Stimulated activated CD4-positive, alpha-beta T cell treated with anti-CD3 and anti-CD28 coated beads, Interleukin-15, amount 100 ng/mL, for 48 hours (primary cell): ENCODE results near the gene PAX5.

ENCODE experiments used
- DNase-seq, 2 donors: peaks; one replicate each; pipeline ENCODE4 v3.0.0-alpha.2; 2020; ENCODE audit warnings: low read depth in 2 of 2

The PAX5 gene

DNA sequence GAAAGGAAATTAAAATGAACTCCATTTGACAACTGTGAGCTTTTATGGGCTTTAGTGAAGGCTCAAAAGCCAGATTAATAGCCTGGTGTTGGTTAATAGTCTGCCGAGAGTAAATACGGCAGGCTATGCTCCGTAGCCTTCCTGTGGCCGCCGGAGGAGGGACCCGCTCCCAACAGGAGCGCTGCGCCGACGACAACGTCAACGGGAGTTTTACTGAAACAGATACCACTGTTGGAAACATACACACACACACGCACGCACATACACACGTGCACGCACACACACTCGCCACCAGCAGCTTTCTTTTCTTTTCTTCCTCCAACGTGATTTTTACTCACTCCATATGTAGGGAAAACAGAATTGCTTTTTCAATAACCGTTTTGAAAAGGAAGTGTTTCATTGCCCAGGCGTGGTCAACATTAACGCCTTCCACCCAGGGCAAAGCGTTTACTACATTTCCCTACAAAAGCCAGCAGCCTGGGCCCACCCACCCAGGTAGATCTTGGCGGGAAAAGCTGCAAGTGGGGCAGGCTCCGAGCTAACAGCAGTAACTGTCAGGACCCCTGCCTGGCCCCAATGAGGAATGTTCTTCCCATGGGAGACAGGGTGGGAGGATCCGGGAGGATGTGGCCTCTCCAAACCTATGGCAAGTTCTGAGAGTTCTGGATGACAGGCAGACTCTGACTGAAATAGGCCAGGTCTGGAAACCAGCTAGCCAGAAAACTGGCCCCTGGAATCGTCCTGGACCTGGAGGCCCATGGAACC lies 72.3 kb downstream of the PAX5 start:
- no peak for DNase-seq

DNA sequence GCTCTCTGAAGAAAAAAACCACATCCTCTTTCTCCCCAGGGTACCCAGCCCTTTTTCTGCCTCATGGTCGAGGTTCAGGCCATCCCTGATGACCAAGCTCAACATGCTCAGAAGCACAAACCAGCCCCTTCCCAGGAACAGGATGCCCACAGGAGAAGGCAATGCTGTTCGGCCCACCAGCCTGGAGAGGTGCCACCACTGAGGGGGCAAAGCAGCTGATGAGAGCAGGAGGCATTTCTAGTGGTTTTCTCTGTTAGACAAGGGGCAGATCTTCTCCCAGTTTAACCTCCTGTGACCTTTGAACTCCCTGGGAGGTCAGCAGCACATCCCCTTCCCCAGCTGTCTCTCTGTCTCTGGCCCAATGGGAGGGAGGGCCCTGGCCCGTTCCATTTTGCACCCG lies 73.0 kb downstream of the PAX5 start:
- DNase-seq = no peak

DNA sequence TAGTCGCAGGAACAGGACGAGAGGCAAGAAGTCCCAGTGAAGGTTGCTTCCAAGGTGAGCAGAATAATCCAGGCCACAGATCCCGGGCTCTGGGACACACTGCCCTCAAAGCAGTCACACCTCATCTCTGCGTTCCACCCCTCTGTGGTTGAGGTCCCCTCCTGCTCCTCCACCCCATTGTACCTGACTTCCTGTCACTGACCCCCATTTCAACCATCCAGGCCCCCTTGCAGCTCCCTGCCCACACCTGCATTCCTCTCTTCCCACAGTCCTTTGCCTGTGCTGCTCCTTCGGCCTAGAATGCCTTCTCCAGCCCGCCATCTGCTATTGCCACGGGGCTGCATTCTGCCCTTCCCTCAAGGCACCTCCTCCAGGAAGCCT lies 73.5 kb downstream of the PAX5 start:
- DNase-seq = no peak

- no peak for DNase-seq
Observed at GRCh38 chr9:36959681-36960574, 74.1 kb downstream of the PAX5 start.

GRCh38 chr9:36956908-36957307 lies 77.2 kb downstream of the PAX5 start:
- no peak for DNase-seq

DNA sequence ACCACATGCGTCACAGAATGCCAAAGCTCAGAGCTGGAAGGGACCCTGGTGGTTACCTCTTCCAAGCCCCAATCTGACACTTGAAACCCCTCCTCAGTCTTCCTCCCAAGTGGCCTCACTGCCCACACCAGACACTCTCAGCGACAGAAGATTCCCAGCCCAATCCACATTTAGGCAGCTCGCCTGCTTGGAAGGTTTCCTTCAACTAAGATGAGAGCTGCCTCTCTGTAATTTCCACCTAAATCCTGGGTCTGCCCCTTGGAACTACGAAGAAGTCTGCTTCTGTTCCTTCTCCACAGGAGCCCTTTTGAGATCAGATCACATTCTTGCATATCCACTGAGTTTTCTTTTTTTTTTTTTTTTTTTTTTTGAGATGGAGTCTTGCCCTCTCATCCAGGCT lies 83.7 kb downstream of the PAX5 start:
- no peak for DNase-seq

GRCh38 chr9:36949466-36949865 lies 84.6 kb downstream of the PAX5 start:
- no peak for DNase-seq

GRCh38 chr9:36948051-36948450 lies 86.0 kb downstream of the PAX5 start:
- no peak for DNase-seq

GRCh38 chr9:36946653-36947052 lies 87.4 kb downstream of the PAX5 start:
- DNase-seq = no peak

DNA sequence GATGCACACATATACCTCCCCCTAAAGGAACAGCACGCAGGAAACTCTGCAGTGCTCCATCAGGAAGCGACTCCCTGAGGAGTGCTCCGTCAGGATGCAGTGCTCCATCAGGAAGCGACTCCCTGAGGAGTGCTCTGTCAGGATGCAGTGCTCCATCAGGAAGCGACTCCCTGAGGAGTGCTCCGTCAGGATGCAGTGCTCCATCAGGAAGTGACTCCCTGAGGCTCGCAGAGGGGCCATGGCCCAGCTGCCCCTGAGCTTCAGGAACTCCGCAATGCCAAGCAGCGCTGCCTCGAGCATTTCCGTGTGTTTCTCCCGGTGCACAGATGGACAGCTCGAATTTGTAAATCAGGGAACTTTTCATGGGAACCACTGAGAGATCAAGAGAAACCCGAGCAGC lies 88.1 kb downstream of the PAX5 start:
- DNase-seq = no peak

GRCh38 chr9:36942891-36943290 lies 91.2 kb downstream of the PAX5 start:
- no peak for DNase-seq

- DNase-seq = no peak
Observed at GRCh38 chr9:36941441-36941840, 92.6 kb downstream of the PAX5 start.

DNA sequence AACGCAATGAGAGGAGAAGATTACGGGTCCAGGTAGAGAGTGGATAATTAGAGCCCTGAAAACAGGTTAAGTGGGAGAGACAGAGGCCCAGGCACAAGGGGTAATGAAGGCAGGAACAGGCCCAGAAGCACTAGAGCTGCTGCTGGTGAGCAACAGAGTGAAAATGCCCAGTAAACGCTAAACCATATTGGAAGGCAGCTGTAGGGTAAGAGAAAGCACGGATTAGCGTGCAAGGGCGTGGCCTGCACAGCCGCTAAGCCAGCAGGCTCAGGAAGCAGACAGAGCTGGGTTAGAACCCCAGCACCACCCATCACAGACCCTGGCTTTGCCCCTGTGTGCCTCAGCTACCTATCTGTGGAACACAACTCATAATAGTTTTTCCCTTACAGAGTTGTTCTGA lies 93.2 kb downstream of the PAX5 start:
- DNase-seq = no peak

DNA sequence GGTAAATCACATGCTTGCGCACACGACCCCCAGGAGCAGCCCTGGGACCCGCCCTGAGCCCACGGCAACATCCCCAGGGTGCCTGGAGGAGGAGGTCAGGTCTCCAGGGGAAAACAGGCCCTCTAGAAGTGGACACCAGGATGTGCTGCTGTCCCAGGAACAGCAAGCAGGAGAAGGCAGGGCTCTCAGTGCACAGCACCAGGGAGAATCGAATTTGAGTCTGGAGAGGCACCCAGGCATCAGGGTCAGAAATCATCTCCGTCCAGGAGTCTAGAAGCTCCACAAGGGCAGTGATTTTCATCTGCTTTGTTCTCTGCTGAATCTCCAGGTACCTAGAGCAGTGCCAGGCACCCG lies 93.6 kb downstream of the PAX5 start:
- no peak for DNase-seq

- no peak for DNase-seq
Observed at GRCh38 chr9:36939655-36940499, 94.2 kb downstream of the PAX5 start.

- no peak for DNase-seq
Observed at GRCh38 chr9:36939214-36939613, 94.9 kb downstream of the PAX5 start.

- DNase-seq = no peak
Observed at GRCh38 chr9:36938617-36939016, 95.5 kb downstream of the PAX5 start.

- DNase-seq = no peak
Observed at GRCh38 chr9:36937951-36938350, 96.1 kb downstream of the PAX5 start.

GRCh38 chr9:36937346-36937745 lies 96.7 kb downstream of the PAX5 start:
- no peak for DNase-seq

- no peak for DNase-seq
Observed at GRCh38 chr9:36936498-36936831, 97.6 kb downstream of the PAX5 start.

DNA sequence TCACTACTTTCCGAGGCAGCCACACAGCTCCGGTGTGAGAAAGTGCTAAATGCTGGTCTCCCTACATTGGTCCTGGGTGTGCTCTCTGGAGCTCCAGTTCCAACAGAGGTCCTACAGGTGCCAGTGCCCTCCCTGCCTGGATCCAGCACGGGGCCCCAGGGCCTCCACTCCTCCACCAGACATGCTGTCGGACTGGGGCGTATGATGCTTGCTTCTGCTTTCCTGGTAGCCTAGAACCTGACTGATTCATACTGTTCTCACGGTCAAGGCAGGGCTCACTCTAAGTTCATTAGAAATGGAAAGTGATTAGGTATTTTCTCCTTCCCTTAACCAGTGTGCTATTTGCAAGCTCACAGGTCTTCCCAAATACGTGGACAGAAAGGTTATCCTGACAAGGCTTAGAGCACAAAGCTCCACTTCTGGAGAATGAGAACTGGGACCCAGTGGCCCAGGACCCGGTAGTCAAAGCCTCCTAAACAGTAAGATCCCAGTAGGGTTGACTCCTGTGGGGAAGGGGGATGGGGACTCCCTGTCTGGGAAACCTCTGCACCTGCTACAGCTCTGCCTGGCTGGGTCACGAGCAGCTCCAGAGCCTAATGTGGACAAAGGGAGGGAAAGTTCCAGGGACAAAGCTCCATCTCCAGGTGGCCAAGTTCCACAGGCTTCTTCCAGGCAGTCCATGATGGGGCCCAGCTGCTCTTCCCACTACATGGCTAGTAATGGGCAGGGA lies 98.1 kb downstream of the PAX5 start:
- DNase-seq = no peak

DNA sequence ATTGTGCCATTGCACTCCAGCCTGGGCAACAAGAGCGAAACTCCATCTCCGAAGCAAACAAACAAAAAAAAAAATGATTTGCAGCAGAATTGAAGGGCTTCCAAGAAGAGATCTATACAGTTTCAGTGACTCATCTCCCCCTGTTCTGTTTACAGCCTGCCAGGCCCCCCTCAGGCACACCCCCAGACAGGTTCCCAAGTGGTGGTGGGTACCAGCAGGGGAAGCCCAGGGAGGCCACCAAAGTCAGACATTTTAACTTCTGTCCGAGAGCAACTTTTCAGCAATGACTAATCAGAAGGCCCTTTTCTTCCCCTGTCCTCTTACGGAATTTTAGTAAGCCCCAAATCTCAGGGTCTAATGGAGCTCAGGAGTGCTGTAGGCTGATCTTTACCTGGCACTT lies 98.7 kb downstream of the PAX5 start:
- no peak for DNase-seq
